ENCODE measurements around the gene ZBTB34.

Gene ZBTB34

GRCh38 chr9:126877418-126877817 is 17.0 kb downstream of the ZBTB34 start:
- ChIA-PET CTCF (interaction anchor here (2.2 kb wide), 1 partner anchor 18 kb away, joined by 6 read pairs; the partner anchor contains the start of gene ZBTB34), POLR2A (interaction anchor here (1.5 kb wide), 1 partner anchor 8 kb away, joined by 3 read pairs; no protein-coding TSS in a partner anchor)
- DNase-seq (ENCODE audit: low read depth, low spot score): no peak
- H3K4me3 ChIP-seq (ENCODE audit: low read depth, low read length): no peak overlapping the region
- TF ChIP-seq CTCF (IDR thresholded peaks at IDR 0.05; ENCODE audit: insufficient read depth, low read length, missing control alignments): no peak

GRCh38 chr9:126879288-126879687 is 18.8 kb downstream of the ZBTB34 start:
- no peak overlapping the region for H3K4me3 ChIP-seq (ENCODE audit: low read depth, low read length)
- CTCF ChIA-PET: interaction anchor here (0.8 to 2.2 kb wide), 4 partner anchors 12 to 20 kb away, joined by 3 to 6 read pairs (median 4); partner anchors contain the start of gene ZBTB34
- no peak for DNase-seq (ENCODE audit: low read depth, low spot score)
- POLR2A ChIA-PET: no interaction called here
- TF ChIP-seq CTCF (IDR thresholded peaks at IDR 0.05; ENCODE audit: insufficient read depth, low read length, missing control alignments): no peak

GRCh38 chr9:126880226-126880946 is 19.9 kb downstream of the ZBTB34 start:
- no peak overlapping the region for H3K4me3 ChIP-seq (ENCODE audit: low read depth, low read length)
- no peak for TF ChIP-seq CTCF (IDR thresholded peaks at IDR 0.05; ENCODE audit: insufficient read depth, low read length, missing control alignments)
- DNase-seq (ENCODE audit: low read depth, low spot score): no peak
- POLR2A ChIA-PET: no interaction called here
- CTCF ChIA-PET: interaction anchor here (1.5 to 2.1 kb wide), 2 partner anchors 16 to 21 kb away, joined by 3 to 5 read pairs; no protein-coding TSS in a partner anchor

- no peak for TF ChIP-seq CTCF (IDR thresholded peaks at IDR 0.05; ENCODE audit: insufficient read depth, low read length, missing control alignments)
- ChIA-PET CTCF (interaction anchor here (1.5 to 2.1 kb wide), 2 partner anchors 16 to 21 kb away, joined by 3 to 5 read pairs; no protein-coding TSS in a partner anchor), POLR2A (no interaction called here)
- DNase-seq (ENCODE audit: low read depth, low spot score): no peak
- H3K4me3 ChIP-seq (ENCODE audit: low read depth, low read length): no peak overlapping the region
Observed at GRCh38 chr9:126880947-126881332, 20.5 kb downstream of the ZBTB34 start.

- TF ChIP-seq CTCF (IDR thresholded peaks at IDR 0.05; ENCODE audit: insufficient read depth, low read length, missing control alignments): no peak
- ChIA-PET CTCF (no interaction called here), POLR2A (no interaction called here)
- no peak overlapping the region for H3K4me3 ChIP-seq (ENCODE audit: low read depth, low read length)
- DNase-seq (ENCODE audit: low read depth, low spot score): no peak
Observed at GRCh38 chr9:126882746-126883145, 22.3 kb downstream of the ZBTB34 start.

- DNase-seq (ENCODE audit: low read depth, low spot score): no peak
- ChIA-PET CTCF (no interaction called here), POLR2A (no interaction called here)
- TF ChIP-seq CTCF (IDR thresholded peaks at IDR 0.05; ENCODE audit: insufficient read depth, low read length, missing control alignments): no peak
- no peak overlapping the region for H3K4me3 ChIP-seq (ENCODE audit: low read depth, low read length)
Observed at GRCh38 chr9:126883636-126884035, 23.2 kb downstream of the ZBTB34 start.

Measured in AG04449 (cell line).